Right lobe of liver (tissue), 6 donors: Measurements from ENCODE around the gene HBEGF. TPM values are rescaled to one million over a fixed set of nuclear protein-coding genes. Genes with fewer than 3 reads are reported as not detected.

Experiments used
- ATAC-seq, 4 donors: fragments of 200-7000 bp; cut with Tn5 transposase; one replicate each; pipeline ENCODE4 v1.9.1; 2020; ENCODE audit warnings: mild to moderate bottlenecking in 4 of 4, moderate library complexity in 4 of 4
- DNase-seq, 3 donors: peaks; one replicate each; pipeline ENCODE4 v3.0.0-alpha.2; 2020
- H3K27ac ChIP-seq, 3 donors: fragments of 200-600 bp; one replicate each; pipeline ENCODE4 v1.8.0; 2022
- H3K27me3 ChIP-seq, 2 donors: fragments of 200-600 bp; one replicate each; pipeline ENCODE4 v1.8.0; 2022
- H3K36me3 ChIP-seq, 4 donors: fragments of 200-600 bp; sonication (generic) in 1 of 4; one replicate each; pipeline versions ENCODE4 v1.5.1 to v1.8.0; 2017 to 2022; ENCODE audit warnings: control low read depth in 1 of 4
- H3K4me1 ChIP-seq, 4 donors: fragments of 200-600 bp; sonication (generic) in 1 of 4; one replicate each; pipeline versions ENCODE4 v1.5.1 to v1.8.0; 2017 to 2022; ENCODE audit warnings: control low read depth in 1 of 4
- H3K4me3 ChIP-seq, 3 donors: fragments of 200-600 bp; one replicate each; pipeline ENCODE4 v1.8.0; 2022
- H3K9me3 ChIP-seq, 4 donors: fragments of 200-600 bp; sonication (generic) in 1 of 4; one replicate each; pipeline versions ENCODE4 v1.5.1 to v1.8.0; 2017 to 2022; ENCODE audit warnings: control low read depth in 1 of 4
- CTCF ChIP-seq, 4 donors: fragments of 200-600 bp in 3 of 4; fragments of 450-650 bp in 1 of 4; IDR thresholded peaks; one replicate each; pipeline versions ENCODE4 v1.5.1 to v1.8.0; 2016 to 2022; ENCODE audit warnings: antibody characterized with exemption in 4 of 4, mild to moderate bottlenecking in 2 of 4
- POLR2A ChIP-seq: fragments of 450-650 bp; IDR thresholded peaks from one replicate; pipeline ENCODE4 v1.6.1; 2017; ENCODE audit warnings: antibody characterized with exemption, mild to moderate bottlenecking
- WGBS: methylation state at CpG from one replicate; pipeline ENCODE4 v1.1.6; 2018; ENCODE audit warnings: low coverage, low lambda C conversion rate; ENCODE audit not compliant: insufficient coverage; ENCODE audit errors: missing lambda C conversion rate; 5-methylcytosine and 5-hydroxymethylcytosine counted together
- intact Hi-C, 2 donors: fragments of 100-400 bp; cut with DNase I; formaldehyde crosslinking; loops; one replicate each; pipeline versions ENCODE4 v1.11.2 to v1.14.1; 2022
- total RNA-seq, 6 experiments: library from RNA; depleted of rRNA in 2 of 6; stranded (reverse); fragments of >200 nt in 2 of 6; fragmentation: NEBNext Ultra II Directional in 3 of 6; extraction: Animal tissue kit (Norgen Biotek cat#: 25700) in 3 of 6; gene quantifications; one replicate each; pipeline versions ENCODE4 v1.1.0 to v1.2.4, GENCODE V29; 2016 to 2023
- donor health status: DM: no; HTN: yes; CAD: no.
- donor health status: DM: no; HTN: no; CAD: no.
- donor health status: DM: no; HTN: no; CAD: no.
- donor health status: DM: no; HTN: yes; CAD: no.
- donor health status: DM: no; HTN: yes; CAD: no.

HBEGF gene
- total RNA-seq, 6 experiments from 2014 or later, result 0.42 to 1.8 (median 0.78) TPM

GRCh38 chr5:140342287-140342686, 4.1 kb downstream of the HBEGF start:
- no peak for DNase-seq
- Histone ChIP-seq H3K9me3 (no peaks in the 10 kb centered on the region), H3K27ac (no peak overlapping the region), H3K27me3 (no peaks in the 10 kb centered on the region), H3K4me3 (no peak overlapping the region), H3K36me3 (no peaks in the 10 kb centered on the region), H3K4me1 (peaks cover 0 to 20% (median 3%) of the 10 kb centered on the region in 4 donors)
- ATAC-seq, result peak in 1 of 4 donors; percentile 4
- TF ChIP-seq CTCF (IDR thresholded peaks at IDR 0.05) (no peak), POLR2A (no peak)
- WGBS, result 56% methylated on average over 4 of the region's 6 CpGs
- intact Hi-C loops, result loop anchor here in 1 of 2 donors (5.0 kb wide), 1 partner anchor 100 kb away; no protein-coding TSS in a partner anchor

DNA sequence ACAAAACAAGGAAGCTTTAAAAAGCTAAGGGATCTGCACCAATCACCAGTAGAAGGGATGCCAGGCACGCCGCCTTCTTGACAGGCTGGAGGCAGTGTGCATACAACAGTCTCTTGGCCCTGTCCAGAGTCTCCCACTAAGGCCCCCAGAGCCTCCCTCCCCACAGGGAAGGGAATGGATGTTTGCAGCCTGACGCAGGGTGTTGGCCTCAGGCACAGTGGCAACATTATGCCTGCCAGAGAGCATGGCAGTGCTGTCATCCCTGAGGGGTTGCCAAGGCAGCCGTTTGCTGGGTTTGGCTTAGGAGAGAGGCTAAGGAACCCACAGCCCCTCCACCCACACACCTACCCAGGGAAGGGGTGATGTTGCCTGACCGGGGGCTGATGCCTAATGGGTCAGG, 4.8 kb downstream of the HBEGF start:
- Histone ChIP-seq H3K4me3 (no peak overlapping the region), H3K9me3 (no peaks in the 10 kb centered on the region), H3K27ac (no peak overlapping the region), H3K4me1 (peaks cover 0 to 15% (median 0%) of the 10 kb centered on the region in 4 donors), H3K36me3 (no peaks in the 10 kb centered on the region), H3K27me3 (no peaks in the 10 kb centered on the region)
- TF ChIP-seq CTCF (IDR thresholded peaks at IDR 0.05) (no peak), POLR2A (no peak)
- no peak for DNase-seq
- no peak for ATAC-seq
- intact Hi-C loops, result loop anchor here in 1 of 2 donors (5.0 kb wide), 1 partner anchor 99 kb away; no protein-coding TSS in a partner anchor
- WGBS, result no CpG with 5 or more reads among the region's 5 CpGs

- no peak for TF ChIP-seq POLR2A
- TF ChIP-seq CTCF (IDR thresholded peaks at IDR 0.05), result no peak
- DNase-seq, result no peak
- intact Hi-C loops, result loop anchor here in 1 of 2 donors (5.0 kb wide), 1 partner anchor 98 kb away; no protein-coding TSS in a partner anchor
- no peaks in the 10 kb centered on the region for H3K9me3 ChIP-seq
- peaks cover 0 to 16% (median 0%) of the 10 kb centered on the region in 4 donors for H3K4me1 ChIP-seq
- no peaks in the 10 kb centered on the region for H3K36me3 ChIP-seq
- no peak overlapping the region for H3K27ac ChIP-seq
- no peak for ATAC-seq
- no peak overlapping the region for H3K4me3 ChIP-seq
- no peaks in the 10 kb centered on the region for H3K27me3 ChIP-seq
These were observed 5.7 kb downstream of the HBEGF start for GRCh38 chr5:140340605-140341121.

DNA sequence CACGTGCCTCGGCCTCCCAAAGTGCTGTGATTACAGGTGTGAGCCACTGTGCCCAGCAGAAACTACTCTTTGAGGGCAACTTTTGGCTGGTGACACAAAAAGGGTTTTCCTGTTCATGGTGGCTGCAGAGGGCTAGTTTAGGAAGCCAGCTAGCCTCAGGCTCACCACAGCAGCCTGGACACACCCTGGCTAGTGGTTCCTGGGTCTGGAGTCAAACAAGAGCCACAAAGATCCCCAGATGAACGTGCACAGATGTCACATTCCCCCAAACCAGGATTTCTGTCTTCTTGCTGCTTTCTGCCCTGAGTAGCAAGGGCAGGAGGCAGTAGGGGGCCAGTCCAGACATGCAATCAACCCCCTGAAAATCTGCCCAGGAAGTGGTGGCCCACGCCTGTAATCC, 6.8 kb downstream of the HBEGF start:
- Histone ChIP-seq H3K27ac (no peak overlapping the region), H3K4me1 (peaks cover 0 to 10% (median 0%) of the 10 kb centered on the region in 4 donors), H3K36me3 (no peaks in the 10 kb centered on the region), H3K4me3 (no peak overlapping the region), H3K27me3 (no peaks in the 10 kb centered on the region), H3K9me3 (no peaks in the 10 kb centered on the region)
- TF ChIP-seq CTCF (IDR thresholded peaks at IDR 0.05) (no peak), POLR2A (no peak)
- intact Hi-C loops, result loop anchor here in 1 of 2 donors (5.0 kb wide), 1 partner anchor 97 kb away; no protein-coding TSS in a partner anchor
- WGBS, result 71% methylated on average over 1 of the region's 4 CpGs
- ATAC-seq (no peak), DNase-seq (no peak)
